Kidney (tissue), 14 donors: Measurements from ENCODE around the gene FBLN5. TPM values are rescaled to one million over a fixed set of nuclear protein-coding genes. Genes with fewer than 3 reads are reported as not detected.
A peak's percentile ranks its signal among the peaks of the same experiment; 100 is the strongest.
"Not testable (repeated sequence)": the region's sequence is repeated elsewhere in the genome, so short reads cannot be mapped to it uniquely, and the experiment has no call there.

Source experiments
- DNase-seq, 5 donors: peaks; one replicate each; pipeline ENCODE4 v3.0.0-alpha.2; 2013 to 2020
- FAIRE-seq: peaks from 2 replicates; lab custom pipeline; 2012; peaks lifted over from hg19 to GRCh38; lab: Jason Lieb, UNC
- H3K27ac ChIP-seq, 2 donors: one replicate each; pipeline ENCODE4 v1.7.0; 2013; ENCODE audit warnings: low read depth in 2 of 2, low read length in 2 of 2, inconsistent platforms in 1 of 2
- H3K27me3 ChIP-seq: one replicate; pipeline ENCODE4 v1.7.1; 2013; ENCODE audit warnings: low read length, inconsistent platforms; ENCODE audit not compliant: control insufficient read depth, insufficient read depth
- H3K36me3 ChIP-seq, 3 donors: one replicate each; pipeline versions ENCODE4 v1.7.0 to v1.7.1; 2013; ENCODE audit warnings: low read length in 3 of 3, control low read depth in 1 of 3, inconsistent platforms in 1 of 3; ENCODE audit not compliant: insufficient read depth in 3 of 3, control insufficient read depth in 2 of 3
- H3K4me1 ChIP-seq, 3 donors: one replicate each; pipeline versions ENCODE4 v1.7.0 to v1.7.1; 2013; ENCODE audit warnings: low read length in 3 of 3, inconsistent platforms in 1 of 3, low read depth in 1 of 3; ENCODE audit not compliant: control insufficient read depth in 2 of 3, insufficient read depth in 2 of 3
- H3K4me3 ChIP-seq, 3 donors: one replicate each; pipeline versions ENCODE4 v1.7.0 to v1.8.1; 2013; ENCODE audit warnings: low read length in 3 of 3, control low read depth in 1 of 3, inconsistent platforms in 1 of 3
- H3K9ac ChIP-seq, 3 donors: one replicate each; pipeline versions ENCODE4 v1.7.0 to v1.7.1; 2013; ENCODE audit warnings: low read length in 3 of 3, control low read depth in 1 of 3, inconsistent platforms in 1 of 3
- H3K9me3 ChIP-seq, 3 donors: one replicate each; pipeline versions ENCODE4 v1.7.0 to v1.7.1; 2013; ENCODE audit warnings: low read length in 3 of 3, control low read depth in 1 of 3, inconsistent platforms in 1 of 3; ENCODE audit not compliant: control insufficient read depth in 2 of 3, insufficient read depth in 1 of 3
- intact Hi-C: fragments of 100-400 bp; cut with DNase I; formaldehyde crosslinking; loops from one replicate; pipeline ENCODE4 v1.11.1; 2022
- polyA plus RNA-seq: library from polyadenylated mRNA; stranded (reverse); fragments of 350-450 nt; fragmentation: Illumina TruSeq; extraction: RNeasy Lipid Tissue Mini Kit (QIAGEN cat#74804); gene quantifications from one replicate; pipeline ENCODE4 v1.2.3, GENCODE V29; 2014; ENCODE audit warnings: low read depth, low replicate concordance; ENCODE audit not compliant: insufficient read depth
- total RNA-seq: library from RNA; stranded (reverse); fragmentation: NEBNext Ultra II Directional; extraction: Animal tissue kit (Norgen Biotek cat#: 25700); gene quantifications from one replicate; pipeline ENCODE4 v1.2.1, GENCODE V29; 2021
- TF ChIP-seq, protein P1 (sequence below): IDR thresholded peaks from 3 replicates; pipeline ENCODE4 v1.5.1; 2012; ENCODE audit warnings: mild to moderate bottlenecking, moderate library complexity, borderline replicate concordance; ENCODE audit not compliant: insufficient read depth; ENCODE audit errors: extremely low read depth
- donor health status: control.
- donor health status: control.
- donor health status: control.
- donor health status: control.
- donor health status: control.
- donor health status: DM: yes; HTN: yes; CAD: no.
- donor health status: Normal renal cell carcinoma (clear cell type).

The FBLN5 gene
- total and polyA plus RNA-seq, 2 donors from 2014 or later: 75.2 to 99.0 TPM

GRCh38 chr14:91873471-91874415 lies 73.8 kb downstream of the FBLN5 start:
- TF ChIP-seq, protein P1, sequence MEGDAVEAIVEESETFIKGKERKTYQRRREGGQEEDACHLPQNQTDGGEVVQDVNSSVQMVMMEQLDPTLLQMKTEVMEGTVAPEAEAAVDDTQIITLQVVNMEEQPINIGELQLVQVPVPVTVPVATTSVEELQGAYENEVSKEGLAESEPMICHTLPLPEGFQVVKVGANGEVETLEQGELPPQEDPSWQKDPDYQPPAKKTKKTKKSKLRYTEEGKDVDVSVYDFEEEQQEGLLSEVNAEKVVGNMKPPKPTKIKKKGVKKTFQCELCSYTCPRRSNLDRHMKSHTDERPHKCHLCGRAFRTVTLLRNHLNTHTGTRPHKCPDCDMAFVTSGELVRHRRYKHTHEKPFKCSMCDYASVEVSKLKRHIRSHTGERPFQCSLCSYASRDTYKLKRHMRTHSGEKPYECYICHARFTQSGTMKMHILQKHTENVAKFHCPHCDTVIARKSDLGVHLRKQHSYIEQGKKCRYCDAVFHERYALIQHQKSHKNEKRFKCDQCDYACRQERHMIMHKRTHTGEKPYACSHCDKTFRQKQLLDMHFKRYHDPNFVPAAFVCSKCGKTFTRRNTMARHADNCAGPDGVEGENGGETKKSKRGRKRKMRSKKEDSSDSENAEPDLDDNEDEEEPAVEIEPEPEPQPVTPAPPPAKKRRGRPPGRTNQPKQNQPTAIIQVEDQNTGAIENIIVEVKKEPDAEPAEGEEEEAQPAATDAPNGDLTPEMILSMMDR: no peak
- Histone ChIP-seq H3K4me3 (no peak overlapping the region), H3K27me3 (no peaks in the 10 kb centered on the region), H3K9ac (no peak overlapping the region), H3K27ac (peak overlapping the region in 1 of 2 donors; percentile 4), H3K4me1 (peaks cover 0 to 5% (median 0%) of the 10 kb centered on the region in 3 donors), H3K36me3 (peaks cover 2 to 10% (median 2%) of the 10 kb centered on the region in 3 donors), H3K9me3 (no peaks in the 10 kb centered on the region)
- FAIRE-seq (no peak), DNase-seq (peak in 2 of 5 donors; percentile 36 to 83)
- intact Hi-C loops: no loop called here

DNA sequence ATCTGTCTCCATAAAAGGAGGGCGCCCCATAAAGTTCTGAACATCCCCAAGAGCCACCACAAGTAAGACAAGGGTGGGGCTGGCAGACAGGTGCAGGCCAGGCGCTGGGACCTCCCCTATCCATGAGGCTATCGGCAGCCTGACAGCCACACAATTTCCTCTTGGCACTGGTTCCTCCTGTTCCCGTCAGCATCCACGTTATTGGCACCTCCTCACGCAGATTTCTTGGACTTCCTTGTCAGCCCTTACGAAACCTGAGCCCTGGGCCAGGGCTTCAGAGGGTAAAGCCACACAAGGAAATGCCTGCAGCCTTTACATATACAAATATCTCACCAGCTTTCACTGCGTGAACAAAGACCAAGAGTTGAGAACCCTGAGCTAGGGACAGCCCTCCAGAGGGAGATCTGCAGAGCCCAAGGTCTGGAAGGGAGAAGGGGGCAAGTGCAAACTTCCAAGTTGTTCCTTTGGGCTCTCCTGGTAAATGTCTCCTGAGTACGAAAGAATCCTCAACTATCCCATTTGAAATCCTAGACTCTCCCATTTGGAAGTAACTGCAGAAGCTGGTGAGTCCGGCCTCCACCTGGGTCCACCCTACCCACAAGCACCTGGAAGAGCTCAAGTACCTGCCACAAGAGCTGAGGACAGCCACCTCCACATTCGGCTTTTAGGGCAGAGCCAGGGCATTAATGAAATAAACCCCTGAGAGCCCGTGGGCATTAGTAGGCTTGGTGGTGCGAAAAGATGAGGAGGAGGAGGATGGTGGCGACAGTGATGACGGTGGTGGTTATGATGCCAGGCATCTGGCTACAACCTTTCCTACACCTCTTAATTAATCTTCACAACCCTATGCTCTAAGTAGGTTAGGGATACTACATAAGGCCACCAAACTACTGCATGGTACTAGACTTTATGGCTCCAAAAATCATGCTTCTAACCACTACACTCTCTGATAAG lies 74.7 kb downstream of the FBLN5 start:
- DNase-seq: peak in 1 of 5 donors; percentile 89

GRCh38 chr14:91872011-91872501 lies 75.4 kb downstream of the FBLN5 start:
- Histone ChIP-seq H3K4me3 (no peak overlapping the region), H3K9me3 (no peaks in the 10 kb centered on the region), H3K4me1 (peaks cover 0 to 5% (median 0%) of the 10 kb centered on the region in 3 donors), H3K36me3 (peaks cover 2 to 4% (median 2%) of the 10 kb centered on the region in 3 donors), H3K9ac (no peak overlapping the region), H3K27ac (peak overlapping the region in 1 of 2 donors; percentile 32), H3K27me3 (no peaks in the 10 kb centered on the region)
- DNase-seq: peak in 1 of 5 donors; percentile 36
- intact Hi-C loops: no loop called here
- FAIRE-seq: no peak
- TF ChIP-seq, protein P1: no peak

More for the DNA sequence above, 74.7 kb downstream of the FBLN5 start:
- intact Hi-C loops: no loop called here
- H3K9ac ChIP-seq: no peak overlapping the region
- no peaks in the 10 kb centered on the region for H3K9me3 ChIP-seq
- no peak for FAIRE-seq
- H3K27ac ChIP-seq: peak overlapping the region; percentile 4 to 5
- peaks cover 2 to 10% (median 2%) of the 10 kb centered on the region in 3 donors for H3K36me3 ChIP-seq
- TF ChIP-seq, protein P1: no peak
- H3K4me3 ChIP-seq: no peak overlapping the region
- peaks cover 0 to 5% (median 0%) of the 10 kb centered on the region in 3 donors for H3K4me1 ChIP-seq
- no peaks in the 10 kb centered on the region for H3K27me3 ChIP-seq

GRCh38 chr14:91871401-91871800 lies 76.1 kb downstream of the FBLN5 start:
- H3K4me3 ChIP-seq, H3K36me3 ChIP-seq, intact Hi-C loops, H3K27ac ChIP-seq, H3K9me3 ChIP-seq, H3K4me1 ChIP-seq, H3K9ac ChIP-seq, FAIRE-seq, H3K27me3 ChIP-seq: not testable (repeated sequence)
- peak in 1 of 5 donors; percentile 4 for DNase-seq
